HFF-Myc (cell line): Measurements from ENCODE around the gene PCNT.
"Not testable (repeated sequence)": the region's sequence is repeated elsewhere in the genome, so short reads cannot be mapped to it uniquely, and the experiment has no call there.

ENCODE experiments used
- DNase-seq: peaks from one replicate; pipeline ENCODE4 v3.0.0-alpha.2; 2011; ENCODE audit warnings: low read depth; ENCODE audit errors: extremely low read depth
- H3K4me3 ChIP-seq: replicated peaks from 2 replicates; pipeline ENCODE4 v1.5.1; 2011; ENCODE audit warnings: low read depth, mild to moderate bottlenecking, control low read depth, low read length
- CTCF ChIP-seq: IDR thresholded peaks from 2 replicates; pipeline ENCODE4 v1.5.1; 2012; ENCODE audit warnings: mild to moderate bottlenecking, low read depth, low read length, control low read depth; ENCODE audit errors: missing control alignments

PCNT gene

GRCh38 chr21:46443910-46444309 lies 120.0 kb downstream of the PCNT start:
- TF ChIP-seq CTCF = no peak
- H3K4me3 ChIP-seq = no peak overlapping the region
- no peak for DNase-seq

- no peak overlapping the region for H3K4me3 ChIP-seq
- TF ChIP-seq CTCF = no peak
- no peak for DNase-seq
These were observed 124.2 kb downstream of the PCNT start for GRCh38 chr21:46448108-46448507.

- DNase-seq, H3K4me3 ChIP-seq: not testable (repeated sequence)
These were observed 124.9 kb downstream of the PCNT start for GRCh38 chr21:46448855-46449254.

GRCh38 chr21:46452710-46453109 lies 128.8 kb downstream of the PCNT start:
- DNase-seq = no peak
- no peak for TF ChIP-seq CTCF
- no peak overlapping the region for H3K4me3 ChIP-seq

GRCh38 chr21:46454142-46454541 lies 130.2 kb downstream of the PCNT start:
- DNase-seq = no peak
- TF ChIP-seq CTCF = no peak
- no peak overlapping the region for H3K4me3 ChIP-seq

- TF ChIP-seq CTCF = no peak
- DNase-seq = no peak
- no peak overlapping the region for H3K4me3 ChIP-seq
These were observed 130.9 kb downstream of the PCNT start for GRCh38 chr21:46454634-46455390.

GRCh38 chr21:46455575-46456385 lies 131.8 kb downstream of the PCNT start:
- DNase-seq = no peak
- H3K4me3 ChIP-seq = no peak overlapping the region
- no peak for TF ChIP-seq CTCF
